Measurements from ENCODE around the gene SH3RF1. TPM values are rescaled to one million over a fixed set of nuclear protein-coding genes. Genes with fewer than 3 reads are reported as not detected.

The SH3RF1 gene
- total and polyA plus RNA-seq, 2 of the 13 experiments (the other 11 are each of a cell fraction or from before 2014, with no cell fraction given) = 3.1 to 3.2 TPM

- TF ChIP-seq HOMEZ (CRISPR knock-in tag; IDR thresholded peaks at IDR 0.05; ENCODE audit: low read depth) (peak; percentile 91), RELA (CRISPR knock-in tag; IDR thresholded peaks at IDR 0.05) (no peak), MEIS2 (CRISPR knock-in tag; IDR thresholded peaks at IDR 0.05) (peak; percentile 99), ZNF280D (CRISPR knock-in tag; IDR thresholded peaks at IDR 0.05) (peak; percentile 79; the same call in 1 of the 2 replicates), HMGXB3 (CRISPR knock-in tag; IDR thresholded peaks at IDR 0.05; ENCODE audit: borderline replicate concordance) (no peak), ZNF331 (CRISPR knock-in tag; IDR thresholded peaks at IDR 0.05) (peak; percentile 86), ZNF619 (CRISPR knock-in tag; IDR thresholded peaks at IDR 0.05) (no peak), ELF1 (CRISPR knock-in tag; IDR thresholded peaks at IDR 0.05) (0 out of 2 replicates have a peak, but pooled peaks have one; percentile 45), SRY (CRISPR knock-in tag; IDR thresholded peaks at IDR 0.05) (no peak), ZNF17 (CRISPR knock-in tag; IDR thresholded peaks at IDR 0.05) (no peak), CSRNP2 (CRISPR knock-in tag; conservative IDR thresholded peaks at IDR 0.05; ENCODE audit: low read depth) (no peak), ZFP37 (CRISPR knock-in tag; IDR thresholded peaks at IDR 0.05; ENCODE audit: borderline replicate concordance) (0 out of 2 replicates have a peak, but pooled peaks have one; percentile 54), ZNF317 (CRISPR knock-in tag; IDR thresholded peaks at IDR 0.05) (no peak), ZNF788 (CRISPR knock-in tag; IDR thresholded peaks at IDR 0.05; ENCODE audit: borderline replicate concordance) (peak; percentile 48; the same call in 1 of the 2 replicates), CCDC6 (CRISPR knock-in tag; IDR thresholded peaks at IDR 0.05) (no peak), ZNF775 (CRISPR knock-in tag; IDR thresholded peaks at IDR 0.05; ENCODE audit: borderline replicate concordance) (no peak), ZIK1 (CRISPR knock-in tag; IDR thresholded peaks at IDR 0.05; ENCODE audit: borderline replicate concordance, low read depth) (0 out of 2 replicates have a peak, but pooled peaks have one; percentile 27), E2F5 (CRISPR knock-in tag; conservative IDR thresholded peaks at IDR 0.05) (no peak), ASH2L (IDR thresholded peaks at IDR 0.05; ENCODE audit: insufficient read length, low read depth, low read length) (no peak)
Measured at GRCh38 chr4:169070895-169071218, 199.9 kb downstream of the SH3RF1 start (continued).

Measured in HepG2 (cell line).